Stimulated activated CD4-positive, alpha-beta T cell treated with anti-CD3 and anti-CD28 coated beads, Interleukin-15, amount 100 ng/mL, for 48 hours (primary cell): ENCODE measurements around the gene BTBD9.

Source experiments
- DNase-seq, 2 donors: peaks; one replicate each; pipeline ENCODE4 v3.0.0-alpha.2; 2020; ENCODE audit warnings: low read depth in 2 of 2

Gene BTBD9

GRCh38 chr6:38290133-38290799 is 349.5 kb downstream of the BTBD9 start:
- DNase-seq, result no peak

- no peak for DNase-seq
These were observed 352.2 kb downstream of the BTBD9 start for GRCh38 chr6:38287487-38287886.

DNA sequence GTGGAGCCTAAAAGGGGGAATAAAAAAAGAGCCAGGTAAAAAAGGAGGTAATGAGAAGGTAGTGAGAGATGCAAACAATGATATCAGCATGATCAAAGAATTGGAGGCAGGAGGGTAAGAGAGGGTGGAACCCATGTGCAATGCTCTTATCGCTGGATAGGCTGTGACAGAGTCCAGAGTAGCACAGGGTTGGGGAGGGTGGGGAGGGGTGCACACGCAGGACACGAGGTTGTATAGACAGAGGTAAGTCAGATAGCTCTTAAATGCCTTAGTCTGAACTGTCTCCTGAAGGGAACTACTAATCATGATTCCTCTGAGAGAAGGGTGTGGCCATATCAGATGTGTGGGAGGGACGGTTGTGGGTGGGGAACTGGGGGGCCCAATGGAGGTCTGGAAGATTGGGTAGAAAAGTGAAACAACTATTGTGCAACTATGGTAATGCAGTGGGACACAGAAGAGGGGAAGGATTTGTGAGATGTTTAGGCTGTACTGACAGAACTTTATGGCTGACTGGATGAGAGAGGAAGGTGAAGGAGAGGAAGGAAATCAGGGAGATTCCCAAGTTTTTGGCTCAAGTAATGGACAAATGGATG is 354.8 kb downstream of the BTBD9 start:
- DNase-seq, result no peak

DNA sequence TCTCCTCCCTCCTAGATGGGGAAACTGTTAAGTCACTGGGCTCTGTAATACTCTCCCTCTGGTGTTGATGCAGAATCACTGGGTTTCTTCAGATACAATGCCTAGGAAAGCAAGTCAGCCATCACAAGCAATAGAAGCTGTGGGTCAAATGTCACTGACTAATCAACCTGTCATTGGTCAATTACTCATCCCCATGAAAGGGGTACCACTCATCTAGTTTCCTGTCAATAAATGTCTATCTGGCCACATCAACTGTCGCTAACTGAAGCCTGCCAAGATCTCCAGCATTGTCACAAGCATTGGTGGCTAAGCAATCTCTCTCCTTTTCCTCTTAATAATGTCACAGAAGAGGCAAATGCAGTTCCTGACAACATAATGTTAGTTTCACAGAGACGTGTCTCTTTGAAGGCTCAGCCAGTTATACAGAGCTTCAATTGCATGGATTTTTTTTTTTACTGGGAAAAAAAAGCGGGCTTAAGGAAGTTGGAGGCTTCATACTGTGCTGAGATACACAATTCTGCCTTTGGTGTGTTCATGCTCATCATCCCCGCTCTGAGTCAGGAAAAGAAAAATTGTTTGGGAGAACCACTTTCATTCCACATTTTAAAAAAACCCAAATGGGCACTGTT is 355.9 kb downstream of the BTBD9 start:
- DNase-seq, result peak in 1 of 2 donors; percentile 10

- no peak for DNase-seq
These were observed 356.8 kb downstream of the BTBD9 start for GRCh38 chr6:38282911-38283310.

- DNase-seq, result no peak
These were observed 358.6 kb downstream of the BTBD9 start for GRCh38 chr6:38281126-38281525.

DNA sequence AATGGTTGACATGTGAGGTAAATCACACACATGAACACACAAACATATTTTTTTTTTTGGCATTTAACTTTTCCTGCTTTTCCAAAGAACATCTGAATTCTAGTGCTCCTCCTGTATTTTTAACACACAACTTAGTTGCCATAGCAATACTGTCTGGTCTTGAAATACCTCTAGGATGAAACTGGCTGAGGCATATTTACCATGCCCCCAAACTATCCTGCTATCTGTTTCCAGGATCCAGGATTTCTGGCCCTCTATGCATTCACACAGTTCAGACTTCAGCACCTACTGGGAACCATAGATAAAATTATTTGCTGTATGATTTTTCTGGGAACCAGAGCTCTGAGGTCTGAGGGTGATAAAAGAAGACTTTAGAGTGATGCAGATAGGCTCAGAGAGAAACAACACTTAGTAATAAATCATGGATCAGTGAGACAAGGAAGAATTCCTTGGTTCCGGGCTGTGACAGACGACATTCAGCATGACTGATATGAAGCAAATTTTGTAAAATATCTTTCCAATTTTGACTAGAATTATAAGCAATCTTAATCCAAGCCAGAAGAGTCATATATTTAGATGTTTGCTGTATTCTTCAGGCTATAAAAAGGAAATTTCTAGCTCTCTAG is 359.7 kb downstream of the BTBD9 start:
- no peak for DNase-seq

DNA sequence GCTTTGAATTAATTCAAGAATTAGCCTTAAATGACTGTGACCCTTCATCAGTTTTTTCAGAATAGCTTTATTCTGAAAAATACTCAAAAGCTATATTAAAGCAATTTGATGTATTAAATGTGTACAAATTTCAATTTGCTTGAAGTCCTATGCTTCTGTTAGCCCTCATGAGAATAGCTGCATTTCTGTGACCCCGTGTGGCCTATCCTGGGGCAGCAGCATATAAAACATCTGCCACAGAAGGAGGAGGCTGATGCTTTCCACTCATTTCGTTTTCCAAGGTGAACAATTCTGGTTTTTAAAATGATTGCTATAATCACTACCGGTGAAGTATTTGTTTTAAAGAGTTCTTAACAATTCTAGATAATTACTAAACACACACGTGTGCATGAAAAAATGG is 360.3 kb downstream of the BTBD9 start:
- DNase-seq, result no peak

DNA sequence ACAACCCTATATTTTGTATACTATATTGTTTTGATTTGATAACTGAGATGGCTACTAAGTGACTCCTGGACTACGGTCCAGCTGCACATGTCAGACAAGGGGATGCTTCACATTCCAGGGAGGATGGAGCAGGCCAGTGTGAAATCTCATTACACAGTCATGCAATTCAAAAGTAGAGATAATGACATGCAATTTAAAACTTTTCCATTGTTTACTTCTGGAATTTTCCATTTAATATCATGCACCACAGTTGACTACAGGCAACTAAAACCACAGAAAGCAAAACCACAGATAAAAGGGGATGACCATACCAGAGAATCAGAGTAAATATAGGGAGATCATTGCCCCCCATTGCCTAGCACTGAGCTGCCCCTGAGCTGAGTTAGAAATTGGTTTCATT is 366.4 kb downstream of the BTBD9 start:
- no peak for DNase-seq

GRCh38 chr6:38272222-38272621 is 367.5 kb downstream of the BTBD9 start:
- no peak for DNase-seq

DNA sequence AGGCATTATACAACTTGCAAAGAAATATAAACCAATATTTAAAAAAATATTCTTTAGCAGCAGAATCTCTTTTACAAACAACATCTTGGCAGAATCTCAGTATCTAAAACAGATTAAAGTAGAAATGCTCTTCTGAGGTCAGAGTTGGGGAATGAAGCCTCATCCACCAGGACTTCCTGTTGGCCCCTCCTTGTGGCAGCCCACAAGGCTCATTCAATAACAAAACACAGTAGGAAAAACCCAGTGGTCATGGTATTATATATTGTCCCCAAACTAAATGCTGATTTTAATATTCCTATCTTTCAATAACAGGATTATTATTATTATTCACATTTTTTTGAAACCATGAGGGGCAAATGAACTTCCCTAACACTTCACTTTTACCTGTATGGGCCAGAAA is 368.6 kb downstream of the BTBD9 start:
- DNase-seq, result no peak

DNA sequence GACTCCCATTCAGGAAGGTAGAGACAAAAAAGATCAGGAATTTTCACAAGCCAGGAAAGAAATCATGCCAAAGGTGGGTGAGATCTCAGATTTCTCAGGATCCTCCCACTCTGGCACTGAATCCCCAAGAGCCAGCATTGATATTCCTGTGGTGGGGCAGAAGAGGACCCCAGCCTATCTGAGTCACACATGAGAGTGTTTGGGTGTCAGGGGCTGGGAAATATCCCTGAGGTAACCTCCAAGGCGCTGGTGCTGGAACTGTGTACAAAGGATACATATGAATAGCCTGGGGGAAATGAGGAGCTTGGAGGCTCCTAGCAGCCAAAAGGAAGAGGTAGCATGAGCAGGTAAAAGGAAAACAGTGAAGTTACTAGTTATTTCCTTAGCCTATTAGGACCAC is 369.4 kb downstream of the BTBD9 start:
- no peak for DNase-seq

DNA sequence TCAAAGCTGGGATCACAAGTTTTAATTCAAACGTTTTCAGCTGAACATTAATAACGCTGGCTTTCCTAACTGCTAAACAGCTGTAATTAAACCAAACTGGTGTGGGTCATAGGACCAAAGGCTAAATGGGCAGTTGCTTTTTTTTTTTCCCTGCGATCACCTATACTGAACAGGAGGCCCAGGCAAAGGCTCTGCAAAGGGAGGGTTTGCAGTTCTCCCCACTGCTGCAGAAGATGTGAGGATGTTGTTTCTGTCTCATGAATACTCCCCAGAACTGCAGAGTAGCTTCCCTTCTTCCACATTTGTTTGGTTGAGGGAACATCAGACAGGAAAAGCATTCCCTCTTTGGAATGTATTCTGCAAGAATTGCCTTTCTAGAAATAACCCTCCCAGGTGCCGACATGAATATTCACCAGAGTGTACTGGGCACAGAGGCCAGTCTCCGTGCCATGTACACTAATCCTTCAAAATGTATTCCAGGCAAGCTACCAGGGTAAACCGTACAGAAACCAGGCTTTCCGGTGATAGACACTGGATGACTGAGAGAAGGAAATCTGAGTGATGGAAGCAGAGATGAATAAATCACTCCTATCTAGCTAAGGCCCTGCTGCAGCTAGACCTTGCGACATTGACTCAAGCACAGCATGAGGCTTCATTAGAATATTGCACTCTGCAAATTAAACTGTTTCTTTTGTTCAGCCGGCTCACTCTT is 370.1 kb downstream of the BTBD9 start:
- DNase-seq, result no peak

DNA sequence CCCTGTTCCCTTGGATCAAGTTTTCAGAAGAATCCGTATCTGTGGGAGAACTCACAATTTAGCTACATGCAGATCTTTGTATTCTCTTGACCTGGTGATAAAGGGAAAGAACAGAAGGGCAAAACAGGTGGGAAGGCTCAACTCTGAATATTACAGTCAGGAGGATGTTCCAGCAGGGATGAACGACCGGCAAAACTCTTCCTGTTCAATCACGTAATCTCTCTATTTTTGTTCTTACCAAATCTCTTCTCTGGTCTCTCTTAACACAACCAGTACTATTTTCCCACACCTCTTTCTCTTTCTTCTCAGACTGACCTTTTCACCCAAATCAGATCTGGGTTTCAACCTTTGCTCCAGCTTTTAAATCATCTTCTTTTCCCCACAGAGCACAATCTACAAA is 371.4 kb downstream of the BTBD9 start:
- DNase-seq, result no peak

DNA sequence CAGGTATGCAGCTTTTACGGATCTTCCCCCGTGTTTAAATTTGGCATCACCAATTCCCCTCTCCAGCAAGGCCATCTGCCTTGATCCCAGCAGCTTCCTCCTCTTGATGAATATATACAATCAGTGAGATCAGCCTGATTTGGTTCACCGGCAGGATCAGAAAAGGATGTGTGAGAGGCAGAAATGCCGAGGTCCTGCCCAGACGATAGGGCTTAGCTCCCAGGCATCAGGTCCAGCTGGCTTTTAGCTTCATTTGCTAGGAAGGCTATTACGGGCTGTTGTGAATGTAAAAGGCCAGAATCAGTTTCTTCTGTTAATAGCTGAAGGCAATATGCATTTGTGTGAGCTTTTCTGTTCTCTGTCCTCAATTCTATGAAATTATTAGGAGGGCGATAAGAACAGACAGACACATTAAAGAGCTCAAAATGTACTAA is 372.8 kb downstream of the BTBD9 start:
- DNase-seq, result no peak

- no peak for DNase-seq
These were observed 375.1 kb downstream of the BTBD9 start for GRCh38 chr6:38264605-38265004.

DNA sequence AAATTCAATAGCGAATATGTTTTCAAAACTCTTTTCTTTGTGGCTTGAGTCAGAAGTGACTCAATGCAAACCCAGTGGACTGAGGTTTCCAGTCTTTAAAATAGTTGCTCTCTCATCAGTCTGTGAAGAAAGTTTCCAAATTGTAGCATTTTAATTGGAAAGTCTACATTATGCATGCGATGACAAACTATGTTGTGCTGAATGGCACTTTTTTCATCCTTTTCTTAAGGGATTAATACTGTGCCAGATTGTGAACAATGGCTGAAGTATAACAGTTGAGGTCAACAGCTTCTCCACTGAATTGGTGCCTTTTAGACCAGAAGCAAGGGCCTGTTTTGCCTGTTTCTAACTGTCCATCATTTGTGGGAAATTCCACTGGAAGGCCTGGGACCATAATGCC is 377.1 kb downstream of the BTBD9 start:
- DNase-seq, result no peak

GRCh38 chr6:38262026-38262425 is 377.7 kb downstream of the BTBD9 start:
- no peak for DNase-seq

- no peak for DNase-seq
These were observed 378.1 kb downstream of the BTBD9 start for GRCh38 chr6:38261626-38262025.

- DNase-seq, result no peak
These were observed 380.0 kb downstream of the BTBD9 start for GRCh38 chr6:38259736-38260135.

- no peak for DNase-seq
These were observed 391.1 kb downstream of the BTBD9 start for GRCh38 chr6:38248500-38249234.

DNA sequence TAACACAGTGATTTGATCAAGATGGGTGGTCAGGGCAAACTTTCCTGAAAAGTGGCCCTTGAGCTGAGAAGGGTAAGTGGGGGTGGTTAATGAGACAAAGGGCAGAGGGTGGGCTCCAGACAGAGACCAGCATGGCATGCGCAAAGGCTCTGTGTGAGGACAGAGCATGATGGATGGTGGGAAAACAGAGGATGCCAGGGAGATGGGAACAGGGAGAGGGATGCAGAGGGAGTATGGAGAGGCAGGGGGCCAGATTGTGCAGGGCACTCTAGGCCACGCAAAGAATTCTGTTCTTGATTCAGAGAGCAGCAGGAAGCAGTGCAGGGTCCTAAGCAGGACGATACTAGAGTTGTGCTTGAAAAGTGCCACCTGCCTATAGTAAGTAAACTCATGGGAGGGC is 394.4 kb downstream of the BTBD9 start:
- DNase-seq, result no peak
